GM18951 (cell line): ENCODE measurements around the gene CCDC102A.

Source experiments
- POLR2A ChIP-seq: IDR thresholded peaks from 4 replicates; pipeline ENCODE4 v1.6.1; 2011; ENCODE audit warnings: mild to moderate bottlenecking; ENCODE audit not compliant: insufficient read length, insufficient read depth; ENCODE audit errors: extremely low read depth
- in situ Hi-C: fragments of 300-500 bp; cut with MboI; formaldehyde crosslinking; loops from one replicate; pipeline ENCODE4 v1.12.0; 2022; ENCODE audit warnings: low sequenced_read_pairs, mixed read lengths, inconsistent platforms; ENCODE audit not compliant: unreplicated experiment

Gene CCDC102A

GRCh38 chr16:57462209-57462977 is 74.0 kb downstream of the CCDC102A start, which contains the start of gene POLR2C:
Gene POLR2C, plus strand, starts transcription at chr16:57462679. Its CDS starts 46 bp downstream, at chr16:57462725.
- peak; percentile 99 for TF ChIP-seq POLR2A
- in situ Hi-C loops = no loop called here
